ENCODE measurements around the gene DDX52.

DDX52 gene

DNA sequence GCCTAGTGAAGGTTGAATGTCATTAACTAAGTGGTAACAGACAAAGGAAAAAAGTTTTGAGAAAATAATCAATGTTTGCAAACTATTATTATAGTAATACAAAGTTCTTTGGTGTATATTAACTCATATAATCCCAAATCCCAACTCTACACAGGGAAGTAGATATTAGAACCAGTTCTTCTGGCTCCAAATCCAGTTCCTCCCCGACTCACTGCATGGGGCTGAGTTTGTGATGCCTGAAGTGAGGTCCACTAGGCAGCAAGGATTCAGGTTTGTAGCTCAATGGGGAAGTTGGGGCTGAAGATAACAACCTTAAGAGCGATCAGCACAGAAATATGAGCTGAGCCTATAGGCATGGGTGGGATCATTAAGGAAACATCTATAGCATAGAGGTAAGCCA, 28.4 kb downstream of the DDX52 start:
- DNase-seq: no peak
- TF ChIP-seq POLR2A (IDR thresholded peaks at IDR 0.05; ENCODE audit: low read length): no peak
- no peak for TF ChIP-seq GATA1 (IDR thresholded peaks at IDR 0.05; ENCODE audit: low read depth, low read length)

- no peak for TF ChIP-seq GATA1 (IDR thresholded peaks at IDR 0.05; ENCODE audit: low read depth, low read length)
- no peak for TF ChIP-seq POLR2A (IDR thresholded peaks at IDR 0.05; ENCODE audit: low read length)
- no peak for DNase-seq
Observed at GRCh38 chr17:37614391-37614790, 28.9 kb downstream of the DDX52 start.

DNA sequence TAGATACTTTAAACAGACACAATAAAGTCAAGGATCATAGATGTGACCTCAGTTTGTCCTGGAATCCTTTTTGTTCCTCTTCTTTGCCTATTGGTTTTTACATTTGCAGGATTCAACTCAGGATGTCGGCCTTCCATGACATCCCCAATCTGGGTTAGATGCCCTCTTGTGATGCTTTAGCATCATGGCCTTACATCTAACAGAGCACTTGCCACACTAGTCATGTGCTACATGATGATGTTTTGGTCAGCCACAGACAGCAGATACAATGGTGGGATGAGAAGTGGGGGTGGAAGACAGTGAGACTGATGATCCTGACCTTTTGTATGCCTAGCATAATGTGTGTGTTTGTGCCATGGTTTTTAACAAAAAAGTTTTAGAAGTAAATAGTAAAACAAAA, 32.3 kb downstream of the DDX52 start:
- no peak for TF ChIP-seq GATA1 (IDR thresholded peaks at IDR 0.05; ENCODE audit: low read depth, low read length)
- TF ChIP-seq POLR2A (IDR thresholded peaks at IDR 0.05; ENCODE audit: low read length): peak; percentile 13
- peak in 1 of 2 experiments; percentile 7 for DNase-seq

- peak; percentile 24 to 29 for DNase-seq
Observed at GRCh38 chr17:37610041-37610420, 33.2 kb downstream of the DDX52 start.

GRCh38 chr17:37609170-37610040, 33.8 kb downstream of the DDX52 start, which contains the start of gene SYNRG:
Gene SYNRG, minus strand, starts transcription at chr17:37609418. Its CDS starts 63 bp downstream, at chr17:37609355.
- TF ChIP-seq GATA1 (IDR thresholded peaks at IDR 0.05; ENCODE audit: low read depth, low read length) (peak; percentile 71), POLR2A (IDR thresholded peaks at IDR 0.05; ENCODE audit: low read length) (peak; percentile 83)

GRCh38 chr17:37608351-37609169, 34.7 kb downstream of the DDX52 start:
- DNase-seq: peak; percentile 53 to 68
- TF ChIP-seq POLR2A (IDR thresholded peaks at IDR 0.05; ENCODE audit: low read length) (no peak), GATA1 (IDR thresholded peaks at IDR 0.05; ENCODE audit: low read depth, low read length) (no peak)

More at GRCh38 chr17:37609170-37610040, 33.8 kb downstream of the DDX52 start, which contains the start of gene SYNRG:
- DNase-seq: peak; percentile 98

- peak in 1 of 2 experiments; percentile 25 for DNase-seq
- TF ChIP-seq GATA1 (IDR thresholded peaks at IDR 0.05; ENCODE audit: low read depth, low read length) (no peak), POLR2A (IDR thresholded peaks at IDR 0.05; ENCODE audit: low read length) (no peak)
Observed at GRCh38 chr17:37607637-37608331, 35.5 kb downstream of the DDX52 start.

DNA sequence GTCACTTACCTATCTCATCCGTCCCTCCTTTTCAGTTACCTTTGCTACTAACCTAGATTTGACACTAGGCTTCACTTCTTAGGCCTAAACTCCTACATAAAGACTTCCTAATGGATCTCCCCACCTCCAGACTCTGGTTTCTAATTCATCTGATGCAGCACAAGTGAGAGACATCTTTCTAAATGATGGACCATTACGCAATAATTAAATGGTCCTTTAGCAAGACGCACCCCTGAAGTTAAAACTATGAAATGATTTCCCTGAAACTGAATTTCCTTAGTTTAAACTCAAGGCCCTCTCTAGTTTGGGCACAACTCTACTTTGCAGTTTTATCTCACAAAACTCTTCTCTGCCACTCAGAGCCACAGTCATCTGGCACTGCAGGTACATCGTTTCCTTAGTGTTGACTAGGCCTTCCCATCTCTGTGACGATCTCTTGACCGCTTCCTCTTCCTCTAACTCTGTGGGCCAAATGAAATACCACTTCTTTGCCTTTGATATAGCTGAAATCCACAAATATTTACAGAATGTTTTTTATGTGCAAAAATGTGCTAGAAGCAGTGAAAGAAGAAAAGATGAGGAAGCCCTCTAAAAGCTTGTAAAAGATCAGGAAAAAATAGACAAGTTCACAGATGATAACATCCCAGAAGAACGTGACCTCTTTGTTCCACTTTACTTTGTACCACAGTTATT, 37.3 kb downstream of the DDX52 start:
- no peak for TF ChIP-seq POLR2A (IDR thresholded peaks at IDR 0.05; ENCODE audit: low read length)
- DNase-seq: no peak

DNA sequence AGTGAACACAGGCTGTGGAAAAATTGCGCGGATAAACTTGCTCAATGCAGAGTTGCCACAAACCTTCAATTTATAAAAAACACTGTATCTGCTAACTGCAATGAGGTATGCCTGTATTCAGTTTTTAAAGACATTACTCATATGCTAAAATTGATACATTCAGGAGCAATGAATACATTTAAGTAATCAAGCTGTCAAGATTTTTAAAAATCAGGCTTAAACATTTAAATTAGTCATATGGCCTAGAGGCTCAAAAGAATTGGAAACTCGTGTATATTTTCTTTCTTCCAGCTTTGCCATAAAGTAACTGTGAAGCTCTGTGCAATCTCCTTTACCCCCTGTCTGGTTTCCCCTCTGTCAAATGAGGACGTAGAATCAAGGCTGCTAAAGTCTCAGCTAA, 38.2 kb downstream of the DDX52 start:
- DNase-seq: no peak
- no peak for TF ChIP-seq POLR2A (IDR thresholded peaks at IDR 0.05; ENCODE audit: low read length)
- TF ChIP-seq GATA1 (IDR thresholded peaks at IDR 0.05; ENCODE audit: low read depth, low read length): no peak

DNA sequence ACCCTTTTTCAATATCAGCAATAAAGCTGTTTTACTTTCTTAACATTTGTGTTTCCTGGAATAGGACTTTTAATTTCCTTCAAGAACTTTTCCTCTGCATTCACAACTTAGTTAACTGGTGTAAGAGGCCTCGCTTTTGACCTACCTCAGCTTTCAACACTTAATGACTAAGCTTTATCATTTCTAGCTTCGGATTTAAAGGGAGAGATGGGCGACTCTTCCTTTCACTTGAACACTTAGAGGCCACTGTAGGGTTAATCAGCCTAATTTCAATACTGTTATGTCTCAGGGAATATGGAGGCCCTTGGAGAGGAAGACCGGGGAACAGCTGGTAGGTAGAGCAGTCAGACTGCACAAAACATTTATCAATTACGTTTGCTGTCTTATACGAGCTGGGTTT, 38.7 kb downstream of the DDX52 start:
- TF ChIP-seq GATA1 (IDR thresholded peaks at IDR 0.05; ENCODE audit: low read depth, low read length) (no peak), POLR2A (IDR thresholded peaks at IDR 0.05; ENCODE audit: low read length) (no peak)
- DNase-seq: no peak

- peak; percentile 17 to 50 for DNase-seq
- TF ChIP-seq POLR2A (IDR thresholded peaks at IDR 0.05; ENCODE audit: low read length) (no peak), GATA1 (IDR thresholded peaks at IDR 0.05; ENCODE audit: low read depth, low read length) (no peak)
Observed at GRCh38 chr17:37598145-37598544, 45.1 kb downstream of the DDX52 start.

DNA sequence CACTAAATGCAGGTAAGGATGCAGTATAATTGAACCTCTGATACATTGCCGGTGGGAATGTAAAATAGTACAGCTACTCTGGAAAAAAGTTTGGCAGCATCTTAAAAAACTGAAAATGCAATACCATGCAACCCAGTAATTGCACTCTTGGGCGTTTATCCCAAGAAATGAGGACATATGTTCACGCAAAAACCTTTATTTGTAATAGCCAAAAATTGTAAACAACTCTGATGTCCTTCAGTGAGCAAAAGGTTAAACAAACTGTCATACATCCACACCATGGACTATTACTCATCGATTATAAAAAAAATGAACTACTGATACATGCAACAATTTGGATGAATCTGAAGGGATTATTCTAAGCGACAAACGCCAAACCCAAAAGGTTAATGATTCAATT, 51.0 kb downstream of the DDX52 start:
- DNase-seq: no peak
- TF ChIP-seq POLR2A (IDR thresholded peaks at IDR 0.05; ENCODE audit: low read length) (no peak), GATA1 (IDR thresholded peaks at IDR 0.05; ENCODE audit: low read depth, low read length) (no peak)

DNA sequence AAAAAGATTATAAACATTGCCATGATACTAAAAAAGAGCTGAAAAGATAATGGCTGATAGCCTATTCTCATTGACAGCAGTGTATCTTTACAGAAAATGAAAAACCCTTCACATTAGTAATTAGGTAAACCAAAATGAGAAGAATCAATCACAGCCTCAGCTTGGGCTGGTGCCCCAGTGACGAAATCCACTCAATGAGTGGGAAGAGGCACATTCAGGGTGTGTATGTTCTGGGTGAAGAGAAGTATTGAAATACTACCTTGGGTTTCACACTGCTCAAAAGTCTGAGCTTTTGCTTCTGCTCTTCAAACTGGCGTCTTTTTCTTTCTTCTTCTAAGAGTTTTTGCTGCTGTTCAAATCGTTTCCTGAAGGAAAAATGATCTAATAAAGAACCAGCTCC, 58.2 kb downstream of the DDX52 start:
- TF ChIP-seq POLR2A (IDR thresholded peaks at IDR 0.05; ENCODE audit: low read length) (no peak), GATA1 (IDR thresholded peaks at IDR 0.05; ENCODE audit: low read depth, low read length) (no peak)
- DNase-seq: no peak
